K562 (cell line): ENCODE measurements around the gene LY6G6D. TPM values are rescaled to one million over a fixed set of nuclear protein-coding genes. Genes with fewer than 3 reads are reported as not detected.

Source experiments
- ARNT ChIP-seq, 2 experiments: fragments of 450-650 bp; IDR thresholded peaks; 2 replicates each; pipeline ENCODE4 v1.6.1; 2016; ENCODE audit warnings: mild to moderate bottlenecking in 1 of 2
- ATF1 ChIP-seq, 2 experiments: fragments of 450-650 bp in 1 of 2; IDR thresholded peaks; 2 replicates each; pipeline ENCODE4 v1.6.1; 2016; ENCODE audit warnings: missing compliant biosample characterization in 1 of 2, missing genetic modification characterization in 1 of 2
- C11orf30 ChIP-seq: fragments of 450-650 bp; IDR thresholded peaks from 2 replicates; pipeline ENCODE4 v1.6.1; 2016; ENCODE audit warnings: low read depth, mild to moderate bottlenecking
- ELK1 ChIP-seq: sonication (generic); formaldehyde crosslinking; IDR thresholded peaks from 2 replicates; pipeline ENCODE4 v1.8.1; 2022; ENCODE audit warnings: missing genetic modification reagents
- FOXO4 ChIP-seq: fragments of 450-650 bp; formaldehyde crosslinking; IDR thresholded peaks from 2 replicates; pipeline ENCODE4 v1.4.0; 2020; ENCODE audit warnings: mild to moderate bottlenecking, moderate library complexity
- GTF2A2 ChIP-seq: IDR thresholded peaks from 2 replicates; pipeline ENCODE4 v1.6.1; 2016; ENCODE audit warnings: mild to moderate bottlenecking, missing genetic modification characterization, missing compliant biosample characterization
- HMGN3 ChIP-seq: IDR thresholded peaks from 2 replicates; pipeline ENCODE4 v1.6.1; 2011; ENCODE audit warnings: borderline replicate concordance, low read depth, mild to moderate bottlenecking, mixed read lengths, low read length; ENCODE audit not compliant: insufficient read length; ENCODE audit errors: extremely low read depth
- MTF1 ChIP-seq: fragments of 250-450 bp; sonication (Bioruptor Pico); IDR thresholded peaks from 2 replicates; pipeline ENCODE4 v1.9.0; 2021; ENCODE audit warnings: moderate library complexity, mild to moderate bottlenecking, inconsistent platforms, borderline replicate concordance
- PATZ1 ChIP-seq: fragments of 250-450 bp; sonication (Bioruptor Pico); IDR thresholded peaks from 2 replicates; pipeline ENCODE4 v1.5.0; 2020; ENCODE audit warnings: mild to moderate bottlenecking, borderline replicate concordance
- RNF2 ChIP-seq: sonication (generic); IDR thresholded peaks from 2 replicates; pipeline ENCODE4 v1.6.1; 2016
- SAFB ChIP-seq: fragments of 200-400 bp; formaldehyde crosslinking; IDR thresholded peaks from 2 replicates; pipeline ENCODE4 v1.6.1; 2017; ENCODE audit warnings: low read depth, low read length, borderline replicate concordance
- SIX5 ChIP-seq, 2 experiments: IDR thresholded peaks; 2 replicates each; pipeline ENCODE4 v1.6.1; 2011; ENCODE audit warnings: low read length in 2 of 2, borderline replicate concordance in 1 of 2, low read depth in 1 of 2, mild to moderate bottlenecking in 1 of 2, moderate library complexity in 1 of 2; ENCODE audit not compliant: insufficient read depth in 1 of 2
- SOX6 ChIP-seq: fragments of 450-650 bp; IDR thresholded peaks from 2 replicates; pipeline ENCODE4 v1.6.1; 2014; ENCODE audit warnings: mild to moderate bottlenecking
- ZBTB33 ChIP-seq: sonication (generic); formaldehyde crosslinking; IDR thresholded peaks from 2 replicates; pipeline ENCODE4 v1.8.1; 2023; ENCODE audit warnings: mild to moderate bottlenecking, missing genetic modification reagents
- ZBTB9 ChIP-seq: fragments of 450-650 bp; formaldehyde crosslinking; IDR thresholded peaks from 2 replicates; pipeline ENCODE4 v1.4.0; 2020; ENCODE audit warnings: mild to moderate bottlenecking, moderate library complexity
- ZFP1 ChIP-seq: fragments of 450-650 bp; formaldehyde crosslinking; IDR thresholded peaks from 2 replicates; pipeline ENCODE4 v1.4.0; 2020; ENCODE audit warnings: mild to moderate bottlenecking, mixed read lengths
- ZFPM2 ChIP-seq: fragments of 250-450 bp; sonication (Bioruptor Pico); IDR thresholded peaks from 2 replicates; pipeline ENCODE4 v1.5.1; 2022; ENCODE audit warnings: mild to moderate bottlenecking
- ZNF121 ChIP-seq: sonication (generic); formaldehyde crosslinking; conservative IDR thresholded peaks from 2 replicates; pipeline ENCODE4 v1.8.0; 2022; ENCODE audit warnings: missing genetic modification reagents
- polyA plus RNA-seq, 8 experiments: library from polyadenylated mRNA; depleted of rRNA in 4 of 8; stranded (reverse) in 5 of 8; unstranded in 3 of 8; fragments of >200 nt; fragmentation: Nextera tagmentation in 2 of 8; fragmentation: Illumina TruSeq in 1 of 8; extraction: Ambion mirVana in 2 of 8; extraction: Trizol in 1 of 8; gene quantifications; 2 replicates each; pipeline versions ENCODE4 v1.2.1 to v1.2.3, GENCODE V29; 2011 to 2014; ENCODE audit warnings: inconsistent platforms in 1 of 8, missing spikeins in 1 of 8
- total RNA-seq, 7 experiments: library from RNA; depleted of rRNA in 6 of 7; stranded (reverse); fragments of >200 nt in 6 of 7; fragmentation: Illumina TruSeq in 2 of 7; extraction: Trizol in 2 of 7; gene quantifications; 2 replicates each; pipeline versions ENCODE4 v1.2.1 to v1.2.3, GENCODE V29; 2011 to 2021; ENCODE audit warnings: low replicate concordance in 1 of 7

The LY6G6D gene
- total and polyA plus RNA-seq, 9 of the 15 experiments (the other 6 are each of a cell fraction or from before 2014, with no cell fraction given): 0.30 to 0.38 TPM; not detected in 7

GRCh38 chr6:31727034-31727716, 12.0 kb downstream of the LY6G6D start (continued):
- no peak for TF ChIP-seq ZNF121 (CRISPR knock-in tag)
- no peak for TF ChIP-seq ATF1 (CRISPR knock-in tag; IDR thresholded peaks at IDR 0.05)
- TF ChIP-seq ATF1 (tag; IDR thresholded peaks at IDR 0.05): peak; percentile 66
- no peak for TF ChIP-seq PATZ1
- TF ChIP-seq ZFPM2 (CRISPR knock-in tag): no peak
- TF ChIP-seq C11orf30: no peak
- no peak for TF ChIP-seq GTF2A2
- peak; percentile 73; the same call in 1 of the 2 replicates for TF ChIP-seq ZBTB9 (CRISPR knock-in tag)
- no peak; the same call in 1 of the 2 replicates for TF ChIP-seq FOXO4 (CRISPR knock-in tag)
- no peak for TF ChIP-seq ZFP1 (CRISPR knock-in tag)
- no peak for TF ChIP-seq ZBTB33 (CRISPR knock-in tag)
- TF ChIP-seq ELK1: no peak
- TF ChIP-seq MTF1 (CRISPR knock-in tag): no peak
- no peak for TF ChIP-seq SIX5 (IDR thresholded peaks at IDR 0.05; ENCODE audit: borderline replicate concordance in 1 of 2, insufficient read depth in 1 of 2, low read depth in 1 of 2, low read length in 2 of 2)
- no peak for TF ChIP-seq SAFB
- TF ChIP-seq ARNT (IDR thresholded peaks at IDR 0.05): no peak
- TF ChIP-seq HMGN3: peak; percentile 8
- TF ChIP-seq SOX6: 0 out of 2 replicates have a peak, but pooled peaks have one; percentile 15
- no peak for TF ChIP-seq RNF2
